ENCODE measurements around the gene MYADML2. TPM values are rescaled to one million over a fixed set of nuclear protein-coding genes. Genes with fewer than 3 reads are reported as not detected.

Gene MYADML2
- total and polyA plus RNA-seq, 2 experiments from 2014 or later, result 0.70 to 1.7 TPM

DNA sequence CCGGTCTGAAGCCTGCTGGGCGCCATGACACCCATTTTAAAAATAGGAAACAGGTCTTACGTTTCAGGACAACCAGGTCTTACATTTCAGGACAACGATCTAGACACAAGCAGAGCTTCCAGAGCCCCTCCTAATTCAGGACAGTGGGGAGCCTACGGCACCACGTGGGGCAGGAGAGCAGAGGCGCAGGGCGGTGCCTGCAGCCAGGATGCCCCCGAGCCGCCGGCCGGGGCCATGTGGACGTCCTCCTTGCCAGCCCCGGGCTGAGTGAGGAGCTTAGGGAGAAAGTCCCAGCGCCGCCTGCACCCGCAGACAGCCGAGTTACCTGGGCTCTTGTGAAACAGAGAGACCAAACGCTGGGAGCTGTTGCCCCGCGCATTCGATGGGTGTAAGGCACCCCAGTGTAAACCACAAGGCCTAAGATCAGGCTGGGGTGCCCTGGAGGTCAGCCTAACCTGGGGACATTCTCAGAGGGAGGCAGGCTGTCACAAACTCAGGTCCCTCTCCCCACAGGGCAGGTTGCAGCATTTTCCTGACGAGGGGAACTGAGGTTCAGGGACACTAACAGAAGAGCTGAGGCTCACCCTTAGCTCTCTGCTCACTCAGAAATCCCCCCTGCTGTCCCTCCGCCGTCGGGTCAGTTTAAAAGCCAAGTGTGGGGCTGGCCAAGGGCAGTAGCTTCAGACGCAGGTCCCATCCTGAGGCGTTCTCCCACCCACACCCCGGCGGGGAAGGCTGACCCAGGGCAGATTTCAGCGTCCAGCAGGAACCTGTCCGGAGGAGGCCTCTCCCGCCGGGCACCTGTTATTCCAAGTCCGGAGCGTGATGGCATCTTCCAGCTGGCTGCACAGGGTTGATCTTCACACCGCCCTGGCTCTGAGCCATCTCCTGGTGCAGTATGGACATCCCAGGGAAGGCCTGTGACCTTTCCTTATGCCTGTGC lies 15.7 kb upstream of the MYADML2 start (continued):
- TF ChIP-seq ZNF462 (CRISPR knock-in tag; IDR thresholded peaks at IDR 0.05) (no peak), EZH2phosphoT487 (IDR thresholded peaks at IDR 0.05; ENCODE audit: unreplicated experiment) (no peak), EZH2 (IDR thresholded peaks at IDR 0.05; ENCODE audit: low read depth, unreplicated experiment) (peak; percentile 33)

- Histone ChIP-seq H2AFZ (peak overlapping the region; percentile 43; the same call in 1 of the 2 replicates), H3F3A (replicated peaks; ENCODE audit: low read depth) (peaks cover 12% of the 10 kb centered on the region), H3K27me3 (ENCODE audit: insufficient read depth) (peaks cover 93% of the 10 kb centered on the region), H3K36me3 (ENCODE audit: insufficient read depth) (no peaks in the 10 kb centered on the region), H3K4me2 (peak overlapping the region; percentile 80), H3K4me1 (ENCODE audit: insufficient read depth) (peaks cover 10% of the 10 kb centered on the region; the same call in 1 of the 2 replicates), H4K20me1 (replicated peaks; ENCODE audit: insufficient read depth) (0 out of 2 replicates have a peak, but pooled peaks cover 6% of the 10 kb centered on the region), H3K9me2 (ENCODE audit: insufficient read depth) (no peaks in the 10 kb centered on the region), H3K4me3 (peak overlapping the region; percentile 56), H3K79me2 (replicated peaks; ENCODE audit: insufficient read depth) (no peaks in the 10 kb centered on the region), H3K27ac (ENCODE audit: low read depth) (no peak overlapping the region)
- peak; percentile 5 for ATAC-seq
- Mint-ChIP-seq H3K27me3 (ENCODE audit: insufficient read depth, low read depth, poor library complexity) (peaks cover 70% of the 10 kb centered on the region), H3K36me3 (ENCODE audit: low read depth) (no peaks in the 10 kb centered on the region; the same call in 2 of the 3 replicates), H3K4me3 (peak overlapping the region; percentile 37; the same call in 2 of the 3 replicates), H3K4me1 (no peaks in the 10 kb centered on the region; the same call in 1 of the 3 replicates), H3K9me3 (peaks cover 3% of the 10 kb centered on the region; the same call in 1 of the 3 replicates), H3K27ac (no peak overlapping the region)
- peak; percentile 41 for DNase-seq (ENCODE audit: low spot score)
- no peak for TF ChIP-seq CTCF (conservative IDR thresholded peaks at IDR 0.05; ENCODE audit: low read depth in 2 of 2)
- TF ChIP-seq, protein P1, sequence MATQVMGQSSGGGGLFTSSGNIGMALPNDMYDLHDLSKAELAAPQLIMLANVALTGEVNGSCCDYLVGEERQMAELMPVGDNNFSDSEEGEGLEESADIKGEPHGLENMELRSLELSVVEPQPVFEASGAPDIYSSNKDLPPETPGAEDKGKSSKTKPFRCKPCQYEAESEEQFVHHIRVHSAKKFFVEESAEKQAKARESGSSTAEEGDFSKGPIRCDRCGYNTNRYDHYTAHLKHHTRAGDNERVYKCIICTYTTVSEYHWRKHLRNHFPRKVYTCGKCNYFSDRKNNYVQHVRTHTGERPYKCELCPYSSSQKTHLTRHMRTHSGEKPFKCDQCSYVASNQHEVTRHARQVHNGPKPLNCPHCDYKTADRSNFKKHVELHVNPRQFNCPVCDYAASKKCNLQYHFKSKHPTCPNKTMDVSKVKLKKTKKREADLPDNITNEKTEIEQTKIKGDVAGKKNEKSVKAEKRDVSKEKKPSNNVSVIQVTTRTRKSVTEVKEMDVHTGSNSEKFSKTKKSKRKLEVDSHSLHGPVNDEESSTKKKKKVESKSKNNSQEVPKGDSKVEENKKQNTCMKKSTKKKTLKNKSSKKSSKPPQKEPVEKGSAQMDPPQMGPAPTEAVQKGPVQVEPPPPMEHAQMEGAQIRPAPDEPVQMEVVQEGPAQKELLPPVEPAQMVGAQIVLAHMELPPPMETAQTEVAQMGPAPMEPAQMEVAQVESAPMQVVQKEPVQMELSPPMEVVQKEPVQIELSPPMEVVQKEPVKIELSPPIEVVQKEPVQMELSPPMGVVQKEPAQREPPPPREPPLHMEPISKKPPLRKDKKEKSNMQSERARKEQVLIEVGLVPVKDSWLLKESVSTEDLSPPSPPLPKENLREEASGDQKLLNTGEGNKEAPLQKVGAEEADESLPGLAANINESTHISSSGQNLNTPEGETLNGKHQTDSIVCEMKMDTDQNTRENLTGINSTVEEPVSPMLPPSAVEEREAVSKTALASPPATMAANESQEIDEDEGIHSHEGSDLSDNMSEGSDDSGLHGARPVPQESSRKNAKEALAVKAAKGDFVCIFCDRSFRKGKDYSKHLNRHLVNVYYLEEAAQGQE (IDR thresholded peaks at IDR 0.05; ENCODE audit: unreplicated experiment), result no peak
- TF ChIP-seq CREB1 (CRISPR knock-in tag; IDR thresholded peaks at IDR 0.05; ENCODE audit: low read depth), result no peak
- no peak for TF ChIP-seq EZH2phosphoT487 (IDR thresholded peaks at IDR 0.05; ENCODE audit: unreplicated experiment)
- TF ChIP-seq STAT1 (IDR thresholded peaks at IDR 0.05; ENCODE audit: unreplicated experiment), result no peak
- TF ChIP-seq ZNF114 (CRISPR knock-in tag; IDR thresholded peaks at IDR 0.05), result no peak
- no peak for TF ChIP-seq EZH2 (IDR thresholded peaks at IDR 0.05; ENCODE audit: low read depth, unreplicated experiment)
- TF ChIP-seq POLR2AphosphoS5 (IDR thresholded peaks at IDR 0.05; ENCODE audit: low read depth), result no peak
Measured at GRCh38 chr17:81961521-81962498, 14.8 kb upstream of the MYADML2 start.

Measured in GM23338 (cell line).